GM21619 (cell line): Measurements from ENCODE around the gene GATA6.
"Not testable (repeated sequence)": the region's sequence is repeated elsewhere in the genome, so short reads cannot be mapped to it uniquely, and the experiment has no call there.

Source experiments
- ATAC-seq: cut with Tn5 transposase; IDR thresholded peaks from one replicate; pipeline ENCODE4 v1.9.1; 2021; ENCODE audit not compliant: unreplicated experiment

GATA6 gene

DNA sequence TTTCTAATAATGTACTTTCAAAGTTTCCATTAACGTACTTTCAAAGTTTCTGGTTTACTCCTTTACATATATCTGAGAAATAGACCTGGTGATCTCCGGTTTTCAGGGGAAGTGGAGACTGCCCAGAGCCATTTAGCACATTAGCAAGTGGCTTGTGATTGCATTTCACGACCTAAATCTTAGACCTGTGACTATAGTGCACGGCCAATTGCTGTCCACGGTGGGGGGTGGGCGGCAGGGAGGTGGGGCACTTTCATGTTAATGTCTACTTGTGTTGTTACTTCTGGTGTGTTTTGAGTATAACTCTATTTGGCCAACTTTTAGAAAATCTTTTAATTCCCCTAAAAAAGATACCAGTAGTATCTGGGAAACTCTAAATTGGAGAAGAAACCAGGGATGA is 11.3 kb downstream of the GATA6 start:
- ATAC-seq, result no peak

DNA sequence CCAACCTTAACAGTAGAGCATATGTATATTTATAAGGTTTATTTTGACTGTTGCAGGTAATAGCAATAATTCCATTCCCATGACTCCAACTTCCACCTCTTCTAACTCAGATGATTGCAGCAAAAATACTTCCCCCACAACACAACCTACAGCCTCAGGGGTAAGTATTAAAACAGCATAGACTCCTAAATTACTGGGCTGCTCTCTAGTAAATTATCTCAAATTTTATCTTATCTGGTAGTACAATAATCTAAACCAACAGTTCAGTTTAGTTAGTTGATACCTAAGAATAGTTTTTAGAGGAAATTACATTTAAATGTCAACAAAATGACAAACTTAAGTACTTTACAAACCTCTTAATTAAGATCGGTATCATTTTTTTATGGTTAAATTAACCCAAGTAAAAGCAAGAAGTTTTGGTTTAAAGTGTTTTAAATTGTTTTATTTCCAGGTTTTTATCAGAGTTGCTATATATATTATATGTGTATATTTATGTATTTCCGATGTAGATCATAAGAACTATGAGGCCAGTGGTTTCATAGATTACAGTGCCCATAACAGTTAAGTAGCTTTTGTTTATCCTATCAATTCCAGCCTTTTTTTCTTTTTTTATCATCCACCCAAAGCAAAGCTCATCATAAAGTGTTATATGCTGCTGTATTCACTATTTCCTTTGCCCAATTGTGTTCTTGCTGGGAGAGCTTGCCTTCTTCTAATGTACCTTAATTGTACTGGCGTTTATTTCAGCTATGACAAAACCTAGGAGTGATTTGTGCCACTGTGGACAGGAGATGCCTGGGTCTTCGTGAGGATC is 13.7 kb downstream of the GATA6 start:
- ATAC-seq, result no peak

DNA sequence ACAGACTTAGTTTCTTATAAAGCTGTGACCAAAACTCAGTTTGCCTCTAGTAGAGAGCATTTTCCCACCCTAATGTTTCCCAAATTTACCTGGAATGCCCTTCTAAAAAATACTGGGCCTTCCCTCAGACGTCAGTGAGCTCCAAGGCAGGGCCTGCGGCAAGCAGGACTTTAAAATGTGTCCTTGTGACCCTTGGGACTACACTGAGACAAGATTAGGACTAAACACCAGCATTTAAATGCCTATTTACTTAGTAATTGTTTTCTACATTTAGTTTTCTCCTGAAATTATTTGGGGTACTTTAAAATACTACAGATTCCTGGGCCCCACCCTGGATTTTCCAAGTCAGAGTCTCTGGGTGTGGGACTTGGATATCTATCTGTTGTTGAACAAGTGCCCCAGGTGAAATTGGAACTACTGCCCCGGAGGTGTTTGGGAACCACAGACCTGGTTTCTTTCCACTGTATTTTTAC is 14.3 kb downstream of the GATA6 start:
- no peak for ATAC-seq

DNA sequence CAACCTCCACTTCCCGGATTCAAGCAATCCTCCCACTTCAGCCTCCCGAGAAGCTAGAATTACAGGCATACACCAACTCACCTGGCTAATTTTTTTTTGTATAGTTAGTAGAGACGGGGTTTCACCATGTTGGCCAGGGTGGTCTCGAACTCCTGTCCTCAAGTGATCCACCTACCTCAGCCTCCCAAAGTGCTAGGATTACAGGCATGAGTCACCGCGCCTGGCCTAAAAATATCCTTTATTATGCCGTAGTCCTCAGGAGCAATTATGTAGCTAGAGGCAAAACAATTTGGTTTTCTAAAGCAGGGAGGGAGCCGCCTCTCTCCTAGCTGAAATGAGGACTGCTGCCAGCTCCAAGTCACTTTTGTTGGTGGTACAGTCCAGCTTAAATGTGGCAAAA is 15.2 kb downstream of the GATA6 start:
- not testable (repeated sequence) for ATAC-seq

DNA sequence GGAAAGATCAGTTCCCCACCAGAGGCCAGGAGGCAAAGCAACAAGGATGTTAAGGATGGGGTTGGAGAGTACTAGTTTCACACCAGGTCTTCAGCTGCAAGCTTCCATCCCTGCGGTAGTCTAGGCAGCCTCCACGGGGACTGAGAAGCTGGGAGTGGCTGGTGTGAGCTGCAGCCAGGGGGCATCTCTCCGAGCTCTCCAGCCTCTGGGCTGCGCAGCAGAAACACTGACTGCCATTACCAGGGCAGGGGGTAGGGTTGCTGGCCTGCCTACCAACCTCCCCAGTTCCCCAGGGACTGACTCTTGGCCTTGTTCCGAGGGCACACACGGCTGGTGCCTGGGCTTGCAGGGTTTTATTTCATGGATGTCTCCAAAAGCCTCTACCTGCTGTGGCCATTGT is 15.9 kb downstream of the GATA6 start:
- no peak for ATAC-seq

DNA sequence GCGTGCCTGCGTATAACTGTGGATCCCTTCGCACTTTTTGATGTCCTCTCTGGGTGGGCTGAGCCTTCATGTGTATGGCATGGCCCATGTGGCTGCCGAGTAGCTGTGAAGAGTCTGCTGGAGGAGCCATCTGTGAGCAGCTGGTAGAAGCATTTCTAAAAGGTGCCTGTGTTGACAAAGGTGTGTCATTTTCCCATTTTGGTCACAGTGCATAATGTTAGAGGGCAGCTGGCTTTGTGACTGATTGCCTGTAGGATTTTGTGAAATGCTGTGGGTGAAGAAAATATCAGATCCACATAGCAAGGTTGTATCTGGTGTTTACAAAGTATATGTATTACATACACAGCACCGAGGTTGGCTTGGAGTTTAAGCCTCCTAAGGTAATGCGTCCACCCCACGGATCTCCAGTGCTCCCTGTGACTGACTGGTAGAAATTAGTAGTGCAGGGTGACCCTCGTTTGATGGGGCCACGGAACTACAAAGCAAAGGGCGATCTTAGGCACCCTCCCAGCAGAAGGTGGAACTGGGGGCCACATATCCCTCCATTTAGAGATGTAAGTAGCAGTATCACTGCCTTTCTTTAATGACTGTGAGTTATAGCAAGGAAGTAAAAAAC is 16.5 kb downstream of the GATA6 start:
- no peak for ATAC-seq

DNA sequence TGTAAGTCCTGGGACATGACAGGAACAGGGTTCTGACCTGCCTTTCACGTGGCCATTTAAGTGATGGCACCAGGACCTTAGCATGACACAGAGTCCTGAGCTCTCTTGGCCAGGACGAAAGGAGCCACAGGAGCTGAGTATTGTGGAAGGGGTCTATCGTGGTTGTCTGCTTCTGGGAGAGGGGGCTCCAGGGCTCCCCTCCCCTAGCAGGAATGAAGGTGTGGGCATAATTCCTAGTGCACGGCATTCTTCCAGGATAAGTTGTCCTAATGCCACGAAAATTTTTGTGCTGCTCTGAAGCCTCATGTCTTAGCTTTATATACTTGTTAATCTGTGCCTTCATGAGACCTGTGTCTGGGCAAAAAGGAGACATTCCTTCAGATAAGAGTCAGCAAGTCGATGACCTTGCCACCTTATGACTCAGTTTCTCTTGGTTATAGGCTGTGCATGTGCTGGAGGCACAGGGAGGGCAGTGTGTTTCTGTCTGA is 17.1 kb downstream of the GATA6 start:
- ATAC-seq, result no peak

DNA sequence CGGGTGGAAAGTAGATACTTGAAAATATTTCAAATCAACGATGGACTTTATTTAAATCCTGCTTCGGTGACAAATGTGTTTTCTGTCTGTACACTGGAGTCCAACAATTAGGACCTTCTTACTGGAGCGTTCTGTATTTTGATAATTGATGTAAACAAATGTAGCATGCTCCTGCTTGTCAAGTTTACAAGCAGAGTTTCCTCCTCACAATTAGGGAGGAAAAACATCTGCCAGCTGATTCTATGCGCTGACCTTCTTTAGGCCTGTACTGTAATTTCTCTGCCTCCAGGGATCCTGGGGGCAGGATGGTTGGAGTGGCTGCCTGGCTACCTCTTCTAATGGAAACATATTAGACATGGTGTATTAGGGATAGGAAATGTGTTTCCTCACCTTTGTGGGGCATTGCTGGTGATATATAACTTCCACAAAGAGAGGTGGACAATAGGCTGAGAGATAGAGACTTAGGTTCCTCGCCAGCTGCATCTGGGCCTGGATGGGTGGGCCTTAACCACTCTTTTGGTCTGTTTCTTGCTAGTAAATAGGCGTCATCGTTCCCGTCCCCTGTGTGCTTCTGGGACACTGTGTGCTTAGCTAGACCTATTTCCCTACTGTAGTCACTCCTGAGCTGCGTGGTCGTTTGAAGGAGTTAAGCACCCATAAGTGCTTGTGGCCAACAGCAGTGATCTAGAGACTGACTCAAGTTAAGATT is 19.3 kb downstream of the GATA6 start:
- no peak for ATAC-seq

DNA sequence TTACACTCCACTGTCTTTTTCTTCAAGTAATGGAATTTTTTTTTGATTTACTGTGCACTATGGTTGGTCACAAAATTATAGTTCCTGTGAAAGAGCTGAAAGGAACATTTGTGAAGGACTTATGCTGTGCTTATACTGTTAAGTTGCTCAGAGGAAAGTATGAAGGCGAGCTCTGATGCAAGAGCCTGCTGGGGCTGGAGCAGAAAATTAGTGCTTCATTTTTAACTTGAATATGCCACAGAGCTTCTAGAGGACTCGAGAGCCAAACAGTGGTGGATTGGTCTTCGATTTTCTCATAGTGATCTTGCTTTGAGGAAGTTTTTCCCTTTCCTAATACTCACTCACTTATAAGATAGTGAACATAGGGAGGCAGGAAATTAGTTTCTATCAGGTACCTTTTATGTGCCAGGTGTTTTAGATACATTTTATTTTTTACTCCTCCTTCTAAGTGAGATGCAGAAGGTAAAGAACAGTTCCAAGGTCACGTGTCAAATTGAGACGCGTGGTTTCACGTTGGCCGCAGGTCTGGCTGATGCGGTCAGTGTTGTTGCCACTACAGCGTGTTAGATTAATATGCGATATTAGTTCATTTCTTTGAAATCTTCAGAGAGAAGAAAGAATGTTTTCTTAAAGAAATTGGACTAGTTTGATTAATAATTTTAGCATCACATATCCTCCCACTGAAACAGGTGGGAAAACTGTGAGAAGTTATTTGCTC is 20.2 kb downstream of the GATA6 start:
- ATAC-seq, result no peak

DNA sequence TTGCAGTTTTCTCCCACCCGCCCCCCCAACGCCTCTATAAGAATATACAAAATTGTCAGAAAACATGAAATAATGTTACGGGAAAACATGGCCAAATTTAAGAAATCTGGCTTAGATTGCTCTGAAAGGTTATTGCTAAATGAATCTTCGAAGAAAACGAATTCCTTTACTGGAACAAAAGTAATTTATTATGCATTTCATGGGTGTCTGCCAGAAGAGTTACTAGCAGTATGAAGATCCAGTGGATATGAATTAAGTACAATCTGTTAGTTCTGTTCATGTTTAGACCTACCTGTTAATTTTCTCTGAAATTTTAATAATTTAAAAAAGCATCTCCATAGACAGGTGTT is 21.9 kb downstream of the GATA6 start:
- ATAC-seq, result no peak

DNA sequence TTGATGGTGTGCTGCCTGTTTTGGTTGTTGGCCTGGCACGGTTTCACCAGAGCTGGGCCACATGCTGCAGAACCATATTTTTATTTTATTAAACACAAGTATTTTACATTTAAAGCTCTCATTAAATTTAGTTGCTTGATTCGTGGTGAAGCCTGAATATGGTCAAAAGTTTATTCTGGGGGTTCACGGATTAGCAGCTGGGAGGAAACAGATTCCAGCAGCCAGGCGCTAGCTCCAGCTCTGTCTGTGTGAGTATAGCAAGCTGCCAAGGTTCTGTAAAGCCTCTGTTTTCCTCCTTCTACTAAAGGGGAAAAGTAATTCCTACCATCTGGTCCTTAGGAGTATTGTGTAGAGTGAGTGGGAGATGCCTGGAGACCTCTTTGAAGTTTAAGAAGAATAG is 22.5 kb downstream of the GATA6 start:
- no peak for ATAC-seq

DNA sequence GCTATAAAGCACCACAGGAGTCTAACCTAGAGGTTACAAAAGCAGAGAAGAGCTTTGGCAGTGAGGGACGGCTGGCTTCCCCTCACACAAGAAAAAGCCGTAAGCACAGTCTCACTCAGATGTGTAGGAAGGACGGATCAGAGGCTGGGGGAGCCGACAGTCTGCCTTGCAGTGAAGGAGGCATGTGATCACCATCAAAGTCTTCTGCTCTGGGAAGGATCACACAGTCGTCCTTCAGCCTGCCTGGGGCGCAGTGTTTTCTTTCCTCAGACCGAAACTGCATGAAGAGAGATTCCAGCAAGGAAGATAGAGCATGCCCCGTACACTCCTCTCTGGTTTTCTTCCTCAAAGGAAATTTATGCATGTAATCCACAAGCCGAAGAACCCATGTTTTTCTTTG is 24.1 kb downstream of the GATA6 start:
- no peak for ATAC-seq

DNA sequence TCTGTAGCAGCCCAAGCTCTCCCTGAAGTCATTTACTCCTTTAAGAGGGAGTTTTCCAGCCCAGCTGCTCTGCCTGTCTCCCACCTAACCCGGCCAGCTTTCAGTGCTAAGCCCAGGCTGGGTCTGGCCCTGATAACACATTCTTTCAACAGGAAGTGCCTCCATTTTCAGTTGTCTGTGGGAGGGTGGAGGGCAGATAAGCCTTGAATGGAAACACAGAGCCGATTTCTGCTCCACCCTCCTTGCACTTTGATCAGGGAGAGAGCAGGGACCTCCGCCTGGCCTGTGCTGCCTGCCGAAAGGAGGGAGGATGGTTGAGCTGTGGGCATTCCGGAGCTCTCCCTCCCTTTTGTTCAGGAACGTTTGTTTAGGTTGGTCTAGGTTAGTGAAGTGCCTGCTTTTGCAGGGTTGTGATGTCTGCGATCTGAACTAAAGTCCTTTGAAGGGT is 24.8 kb downstream of the GATA6 start:
- ATAC-seq, result no peak

DNA sequence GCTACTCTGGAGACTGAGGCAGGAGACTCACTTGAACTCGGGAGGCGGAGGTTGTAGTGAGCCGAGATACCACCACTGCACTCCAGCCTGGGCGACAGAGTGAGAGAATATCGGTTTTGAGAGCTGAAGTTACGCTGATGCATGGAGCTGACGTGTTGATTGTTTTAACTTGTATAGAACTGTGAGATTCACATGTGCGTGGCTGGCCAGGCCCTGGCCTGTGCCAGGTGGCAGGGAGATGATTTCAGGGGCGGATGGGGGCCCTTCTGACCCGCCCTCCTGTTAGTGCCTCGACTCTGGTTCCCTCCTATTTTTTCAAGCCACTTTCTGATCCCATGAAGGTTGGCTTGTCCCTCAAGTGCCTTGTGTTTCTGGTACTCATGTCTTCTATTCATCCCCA is 25.7 kb downstream of the GATA6 start:
- no peak for ATAC-seq

DNA sequence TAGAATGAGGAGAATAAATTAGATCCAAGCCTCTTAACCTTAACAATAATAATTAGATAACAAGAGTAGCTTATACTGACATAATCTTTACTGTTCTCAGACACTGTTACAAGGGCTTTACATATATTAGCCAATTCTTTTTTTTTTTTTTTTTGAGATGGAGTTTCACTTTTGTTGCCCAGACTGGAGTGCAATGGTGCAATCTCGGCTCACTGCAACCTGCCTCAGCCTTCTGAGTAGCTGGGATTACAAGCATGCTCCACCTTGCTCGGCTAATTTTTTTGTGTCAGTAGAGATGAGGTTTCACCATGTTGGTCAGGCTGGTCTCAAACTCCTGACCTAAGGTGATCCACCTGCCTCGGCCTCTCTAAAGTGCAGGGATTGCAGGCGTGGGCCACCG is 27.6 kb downstream of the GATA6 start:
- ATAC-seq, result not testable (repeated sequence)

DNA sequence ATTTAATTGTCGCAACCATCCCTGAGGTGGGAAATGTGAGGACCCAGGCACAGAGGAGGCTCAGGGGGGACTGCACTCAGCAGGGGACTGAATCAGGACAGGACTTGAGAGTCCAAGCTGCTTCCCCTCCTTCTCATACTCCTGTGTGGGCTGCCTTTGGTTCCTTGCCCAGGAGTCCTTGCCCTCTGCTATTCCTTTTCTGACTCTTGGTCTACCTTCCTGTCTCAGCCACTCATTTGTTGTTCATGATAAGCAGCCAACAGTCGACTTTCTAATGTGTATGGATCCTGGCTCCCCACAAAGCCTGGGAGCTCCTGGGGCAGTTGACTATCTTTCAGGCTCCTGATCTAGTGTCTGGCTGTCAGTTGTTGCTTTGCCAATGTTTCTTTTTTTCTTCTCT is 28.3 kb downstream of the GATA6 start:
- no peak for ATAC-seq

DNA sequence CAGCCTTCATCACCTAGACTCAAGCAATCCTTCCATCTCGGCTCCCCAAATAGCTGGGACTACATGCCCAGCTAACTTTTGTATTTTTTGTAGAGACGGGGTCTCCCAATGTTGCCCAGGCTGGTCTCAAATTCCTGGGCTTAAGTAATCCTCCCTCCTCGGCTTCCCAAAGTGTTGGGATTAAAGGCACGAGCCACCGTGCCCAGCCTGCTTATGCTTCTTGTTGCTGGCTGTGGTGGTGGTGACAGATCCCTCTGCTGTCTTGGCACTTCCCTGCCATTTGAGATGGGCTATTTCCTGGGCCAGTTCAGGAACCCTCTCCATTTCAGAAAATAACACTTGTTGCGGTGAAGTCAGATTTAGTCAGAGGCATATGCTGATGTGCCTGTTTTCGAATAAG is 28.8 kb downstream of the GATA6 start:
- no peak for ATAC-seq

DNA sequence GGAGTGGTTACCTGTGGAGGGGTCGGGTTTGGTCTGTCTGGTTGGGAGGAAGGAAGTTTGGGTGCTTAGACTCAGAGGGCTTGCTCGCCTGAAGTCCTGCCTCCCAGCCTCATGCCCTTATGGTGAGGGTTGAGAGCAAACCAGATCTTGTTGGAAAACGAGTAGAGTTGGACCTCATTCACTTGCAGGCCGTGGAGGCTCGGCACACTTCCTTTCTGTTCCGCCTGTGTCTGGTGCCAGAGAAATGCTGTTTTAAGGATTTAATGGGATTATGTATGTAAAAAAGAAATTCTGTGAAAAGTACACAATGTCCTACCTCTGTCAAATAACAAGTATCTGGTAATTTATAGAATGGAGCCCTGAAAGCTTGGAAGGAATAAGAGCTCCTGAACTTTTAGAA is 29.6 kb downstream of the GATA6 start:
- no peak for ATAC-seq

DNA sequence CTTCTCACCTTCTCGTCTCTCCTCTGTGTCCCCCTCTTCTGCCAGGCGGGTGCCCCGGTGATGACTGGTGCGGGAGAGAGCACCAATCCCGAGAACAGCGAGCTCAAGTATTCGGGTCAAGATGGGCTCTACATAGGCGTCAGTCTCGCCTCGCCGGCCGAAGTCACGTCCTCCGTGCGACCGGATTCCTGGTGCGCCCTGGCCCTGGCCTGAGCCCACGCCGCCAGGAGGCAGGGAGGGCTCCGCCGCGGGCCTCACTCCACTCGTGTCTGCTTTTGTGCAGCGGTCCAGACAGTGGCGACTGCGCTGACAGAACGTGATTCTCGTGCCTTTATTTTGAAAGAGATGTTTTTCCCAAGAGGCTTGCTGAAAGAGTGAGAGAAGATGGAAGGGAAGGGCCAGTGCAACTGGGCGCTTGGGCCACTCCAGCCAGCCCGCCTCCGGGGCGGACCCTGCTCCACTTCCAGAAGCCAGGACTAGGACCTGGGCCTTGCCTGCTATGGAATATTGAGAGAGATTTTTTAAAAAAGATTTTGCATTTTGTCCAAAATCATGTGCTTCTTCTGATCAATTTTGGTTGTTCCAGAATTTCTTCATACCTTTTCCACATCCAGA is 31.3 kb downstream of the GATA6 start:
- ATAC-seq, result no peak

DNA sequence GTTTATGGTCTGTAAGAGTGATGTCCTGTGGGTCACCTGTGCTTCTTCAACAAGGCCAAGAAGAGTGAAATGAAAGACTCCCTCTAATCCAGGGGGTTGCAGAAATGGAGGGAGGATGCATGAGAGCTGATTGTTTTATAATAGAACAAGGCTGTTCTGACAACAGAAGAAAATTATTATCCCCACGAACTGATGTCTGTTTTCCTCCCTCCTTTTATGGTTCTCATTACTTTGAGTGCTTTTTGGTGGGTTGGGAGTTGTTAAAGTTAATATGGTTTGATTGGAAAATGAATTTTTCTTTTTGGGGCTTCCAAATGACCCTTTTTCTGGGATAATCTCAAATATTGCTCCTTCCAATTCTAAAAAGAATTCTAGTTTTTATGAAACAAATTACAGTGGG is 33.6 kb downstream of the GATA6 start:
- no peak for ATAC-seq
